GM19455 (cell line): ENCODE results near the gene ARRB1.
"Not testable (repeated sequence)": the region's sequence is repeated elsewhere in the genome, so short reads cannot be mapped to it uniquely, and the experiment has no call there.

Experiments
- ATAC-seq: cut with Tn5 transposase; IDR thresholded peaks from one replicate; pipeline ENCODE4 v1.9.1; 2021; ENCODE audit not compliant: unreplicated experiment

The ARRB1 gene

DNA sequence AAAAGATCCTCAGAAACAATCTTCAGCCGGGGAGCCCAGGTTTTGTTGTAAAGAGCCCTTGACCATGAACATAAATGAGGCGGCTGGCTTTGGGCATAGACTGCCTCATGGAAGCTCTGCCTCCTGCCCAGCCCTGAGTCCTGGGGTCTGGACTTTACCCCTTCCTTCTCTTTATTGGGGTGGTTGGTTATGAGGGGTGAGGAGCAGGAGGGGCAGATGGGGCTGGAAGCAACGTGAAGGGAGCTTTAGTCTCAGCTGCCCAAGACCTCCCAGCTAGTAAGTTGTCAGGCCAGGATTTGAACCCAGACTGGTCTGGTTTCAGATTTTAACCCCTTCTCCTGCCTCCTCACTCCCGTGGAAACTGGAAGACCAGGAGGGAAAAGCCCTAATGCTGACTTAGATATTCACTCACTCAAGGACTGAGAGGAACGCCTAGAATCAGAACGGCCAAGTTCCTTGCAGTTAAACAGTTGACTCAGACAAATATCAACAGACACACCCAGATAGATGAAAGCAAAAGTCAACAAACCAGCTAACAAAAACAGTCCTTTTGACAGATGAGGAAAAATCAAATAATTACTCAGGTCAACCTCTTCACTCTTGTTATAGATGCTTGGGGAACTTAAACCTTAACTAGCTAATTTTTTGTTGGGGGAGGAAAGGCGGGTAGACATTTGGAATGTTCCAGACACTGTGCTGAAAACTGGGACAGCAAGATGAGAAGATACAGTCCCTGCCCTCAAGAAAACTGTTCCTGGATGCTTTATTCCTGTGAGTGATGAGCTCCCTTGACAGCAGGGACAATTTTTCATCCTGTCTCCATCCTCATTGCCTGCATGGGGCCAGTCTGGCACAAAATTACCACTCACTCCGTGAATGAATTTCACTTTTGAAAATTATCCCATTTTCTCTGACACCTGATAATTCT, 20.8 kb upstream of the ARRB1 start:
- ATAC-seq, result no peak

DNA sequence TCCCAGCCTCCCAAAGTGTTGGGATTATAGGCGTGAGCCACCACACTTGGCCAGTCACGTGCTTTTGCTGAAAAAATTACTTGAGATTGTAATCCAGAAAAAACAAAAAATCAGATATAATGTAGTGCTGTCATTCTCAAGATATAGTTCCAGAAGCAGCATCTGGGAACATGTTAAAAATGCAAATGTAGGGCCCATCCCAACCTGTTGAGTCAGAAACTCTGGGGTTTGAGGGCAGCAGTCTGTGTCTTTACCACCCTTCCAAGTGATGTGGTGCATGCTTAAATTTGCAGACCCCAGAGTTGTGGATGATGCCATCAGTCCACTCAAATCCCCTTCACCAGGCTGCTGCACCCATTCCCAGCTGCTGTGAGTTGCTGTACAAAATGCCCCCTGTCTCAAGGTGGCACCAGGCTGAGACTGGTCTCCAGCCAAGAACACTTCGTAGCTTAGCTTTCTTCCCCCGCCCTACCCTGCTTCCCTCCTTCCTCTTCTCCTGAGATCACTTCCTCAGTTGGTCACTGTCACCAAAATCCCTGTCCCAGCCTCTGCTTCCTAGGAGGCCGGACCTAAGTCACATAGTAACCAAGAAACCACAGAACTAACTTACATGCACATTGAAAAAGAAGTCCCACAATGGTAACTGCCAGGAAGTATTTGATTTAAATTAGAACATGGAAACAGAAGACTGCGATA, 18.2 kb upstream of the ARRB1 start:
- ATAC-seq, result no peak

DNA sequence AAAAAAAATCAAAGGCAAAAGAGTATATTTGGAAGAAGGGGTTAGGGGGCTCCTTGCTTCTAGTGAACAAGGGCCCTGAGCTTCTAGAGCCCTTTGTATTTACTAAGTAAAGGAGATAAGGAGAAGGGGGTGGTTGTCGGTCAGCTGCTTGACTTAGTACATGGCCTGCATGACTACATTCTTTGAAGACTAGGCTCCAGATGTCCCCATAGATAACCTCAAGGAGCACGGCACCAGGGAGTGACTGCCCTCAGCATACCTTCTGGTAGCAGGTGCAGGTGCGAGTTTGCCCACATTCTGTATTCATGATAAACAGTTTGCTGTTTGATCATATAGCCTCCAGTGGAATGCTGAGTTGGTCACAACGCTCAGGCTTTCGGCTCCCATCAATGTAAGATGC, 15.4 kb upstream of the ARRB1 start:
- ATAC-seq, result not testable (repeated sequence)

DNA sequence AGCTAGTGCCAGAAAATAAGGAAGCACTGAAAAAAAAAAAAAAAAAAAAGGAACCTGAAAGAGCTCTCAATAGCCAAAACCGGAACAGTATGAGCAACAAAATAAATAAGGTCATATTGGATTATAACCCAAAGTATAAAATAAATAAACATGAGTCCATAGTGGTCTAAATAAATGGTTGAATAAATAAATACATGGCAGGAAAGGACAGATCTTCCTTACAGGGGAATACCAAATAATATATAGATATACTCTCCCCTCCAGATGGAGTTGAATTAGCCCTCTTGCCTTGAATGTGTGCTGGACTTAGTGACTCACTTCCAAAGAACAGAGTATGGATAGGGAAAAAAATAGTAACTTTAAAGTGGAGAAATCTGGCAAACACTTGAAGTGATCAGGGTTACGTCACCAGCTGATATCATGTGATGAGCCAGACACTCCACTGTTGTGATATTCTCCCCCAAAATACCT, 14.3 kb upstream of the ARRB1 start:
- ATAC-seq, result no peak

DNA sequence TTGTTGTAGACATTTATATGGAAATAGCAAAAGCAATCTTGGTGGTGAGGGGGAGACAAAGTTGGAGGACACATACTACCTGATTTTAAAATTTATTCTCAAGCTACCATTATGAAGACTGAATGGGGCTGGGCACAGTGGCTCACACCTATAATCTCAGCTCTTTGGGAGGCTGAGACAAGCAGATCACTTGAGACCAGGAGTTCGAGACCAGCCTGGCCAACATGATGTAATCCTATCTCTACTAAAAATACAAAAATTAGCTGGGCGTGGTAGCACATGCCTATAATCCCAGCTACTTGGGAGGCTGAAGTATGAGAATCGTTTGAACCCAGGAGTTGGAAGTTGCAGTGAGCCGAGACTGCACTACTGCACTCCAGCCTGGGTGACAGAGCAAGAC, 10.8 kb upstream of the ARRB1 start:
- not testable (repeated sequence) for ATAC-seq

DNA sequence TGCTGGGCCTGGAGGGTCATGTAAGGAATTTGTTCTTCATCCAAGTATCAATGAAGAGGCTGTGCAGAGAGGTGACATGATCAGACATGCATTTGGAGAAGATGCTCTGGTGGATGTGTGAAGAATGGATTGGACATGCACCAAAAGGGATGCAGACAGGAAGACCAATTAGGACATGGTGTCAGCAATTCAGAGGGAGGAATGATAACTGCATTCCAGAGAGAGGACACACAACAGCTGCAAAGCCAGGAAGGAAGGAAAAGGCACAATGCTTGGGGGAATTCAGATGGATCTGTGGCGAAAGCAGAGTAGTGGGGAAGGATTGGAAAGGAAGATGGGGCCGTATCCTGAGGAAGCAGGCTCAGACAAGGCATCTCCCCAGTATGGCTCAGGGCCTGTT, 5.2 kb upstream of the ARRB1 start:
- no peak for ATAC-seq

DNA sequence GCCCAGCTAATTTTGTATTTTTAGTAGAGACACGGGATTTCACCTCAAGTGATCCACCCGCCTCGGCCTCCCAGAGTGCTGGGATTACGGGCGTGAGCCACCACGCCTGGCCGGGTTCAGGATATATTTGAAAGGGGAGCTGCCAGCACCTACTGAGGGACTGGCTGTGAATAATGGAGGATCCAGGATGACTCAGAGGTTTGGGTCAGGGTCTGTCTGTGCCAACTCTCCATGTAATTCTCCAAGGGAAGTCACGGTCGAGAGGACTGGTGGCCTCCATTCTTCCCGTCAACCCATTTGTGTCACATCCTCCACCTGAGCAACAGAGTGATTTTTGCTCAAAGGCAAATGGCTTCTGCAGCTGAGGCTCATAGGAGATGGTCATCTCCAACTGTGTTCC, 3.6 kb upstream of the ARRB1 start:
- ATAC-seq, result no peak

DNA sequence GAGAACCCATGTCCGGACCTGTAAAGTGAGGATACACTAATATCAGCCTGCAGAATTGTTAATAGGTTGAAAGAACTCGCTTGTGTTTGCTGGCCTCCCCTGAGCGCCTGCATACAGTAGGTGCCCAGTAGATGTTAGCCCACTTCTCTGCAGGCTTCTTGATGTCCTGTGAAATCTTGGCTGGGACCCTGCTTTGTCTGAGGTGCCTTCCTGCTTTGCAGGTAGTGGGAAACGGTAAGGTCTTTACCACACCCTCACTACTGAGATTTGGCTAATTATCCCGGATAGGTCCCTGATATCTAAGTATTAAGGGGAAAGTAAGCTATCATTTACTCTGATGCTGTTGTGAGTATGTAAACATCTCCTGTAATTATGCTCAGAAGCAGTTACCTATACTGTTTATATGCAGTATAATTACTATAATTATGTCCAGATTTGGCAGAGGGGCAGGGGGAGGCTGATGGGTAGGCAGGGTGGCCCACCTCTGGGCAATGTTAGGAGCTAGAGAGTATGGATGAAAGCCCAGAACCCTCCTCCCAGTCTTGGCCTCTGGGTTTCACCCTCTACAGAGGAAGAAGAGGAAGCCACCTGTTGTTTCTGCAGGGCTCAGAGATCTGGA, 1.2 kb upstream of the ARRB1 start:
- no peak for ATAC-seq

DNA sequence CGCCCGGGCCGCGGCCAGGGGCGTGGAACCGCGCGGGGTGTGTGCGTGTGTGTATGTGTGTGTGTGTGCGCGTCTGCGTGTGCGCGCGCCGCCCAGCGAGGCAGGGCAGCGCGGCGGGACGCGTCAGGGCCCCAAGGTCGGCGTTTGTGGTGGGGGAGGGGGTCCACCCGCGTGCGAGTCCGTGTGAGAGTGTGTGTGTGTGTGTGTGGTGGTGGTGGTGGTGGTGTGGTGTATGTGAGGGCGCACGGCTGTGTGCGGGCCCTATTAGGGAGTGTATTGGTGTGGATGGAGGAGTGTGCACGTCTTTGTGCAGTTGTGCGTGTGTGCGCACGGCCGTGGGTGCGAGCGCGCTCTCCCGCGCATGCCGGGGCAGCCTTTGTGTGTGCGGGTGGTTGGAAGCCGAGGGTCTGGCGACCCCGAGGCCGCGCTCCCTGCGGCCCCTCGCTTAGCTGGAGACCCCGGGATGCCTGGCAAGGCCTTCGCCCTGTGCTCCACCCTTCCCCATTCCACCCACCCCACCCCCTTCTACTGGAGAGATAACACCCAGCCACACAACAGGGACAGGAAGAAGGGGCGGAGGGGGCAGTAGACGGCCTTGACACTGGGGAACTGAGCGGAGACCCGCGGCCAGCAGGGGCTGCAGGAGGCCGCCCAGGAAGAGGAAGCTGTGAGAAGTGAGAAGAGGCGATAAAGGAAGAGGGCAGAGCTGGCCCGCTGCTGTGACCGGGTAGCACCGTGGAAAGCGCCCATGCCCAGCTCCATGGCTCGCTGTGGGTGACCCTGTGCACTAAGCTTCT, 528 bp upstream of the ARRB1 start:
- ATAC-seq, result no peak

DNA sequence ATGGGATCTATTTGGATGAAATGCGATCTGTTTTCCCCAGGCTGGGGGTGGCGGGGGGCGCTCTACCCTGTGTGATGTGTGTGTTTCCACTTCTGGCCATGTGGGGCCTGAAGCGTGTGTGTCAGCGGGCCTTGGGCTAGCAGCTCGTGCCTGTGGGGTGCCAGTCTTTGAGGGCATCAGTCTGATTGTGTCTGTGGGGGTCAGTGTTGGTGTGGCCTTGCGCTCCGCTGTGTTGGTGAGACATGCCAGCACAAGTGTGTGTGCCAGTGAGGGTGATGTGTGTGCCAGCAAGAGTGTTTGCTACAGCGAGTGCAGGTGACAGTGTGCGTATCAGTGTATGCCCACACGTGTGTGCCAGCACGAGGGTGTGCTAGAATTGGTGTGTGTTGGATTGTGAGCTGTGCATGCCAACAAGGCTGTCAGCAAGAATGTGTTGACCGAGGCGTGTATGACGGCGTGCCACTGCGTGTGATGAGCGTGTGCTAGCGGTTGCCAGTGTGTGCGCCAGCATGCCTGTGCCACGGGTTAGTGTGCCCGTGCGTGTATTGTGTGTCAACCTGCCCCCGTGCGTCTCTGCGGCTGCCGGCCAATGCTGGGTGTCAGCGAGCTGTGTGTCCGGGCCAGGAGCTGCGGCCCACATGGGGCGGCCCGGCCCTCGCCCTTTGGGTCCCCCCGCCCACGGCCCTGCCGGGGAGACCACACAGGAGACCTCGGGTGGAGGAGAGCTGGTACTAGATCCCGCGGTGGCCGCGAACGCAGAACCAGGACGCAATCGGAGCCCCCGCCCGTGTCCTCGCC, 519 bp downstream of the ARRB1 start:
- no peak for ATAC-seq

DNA sequence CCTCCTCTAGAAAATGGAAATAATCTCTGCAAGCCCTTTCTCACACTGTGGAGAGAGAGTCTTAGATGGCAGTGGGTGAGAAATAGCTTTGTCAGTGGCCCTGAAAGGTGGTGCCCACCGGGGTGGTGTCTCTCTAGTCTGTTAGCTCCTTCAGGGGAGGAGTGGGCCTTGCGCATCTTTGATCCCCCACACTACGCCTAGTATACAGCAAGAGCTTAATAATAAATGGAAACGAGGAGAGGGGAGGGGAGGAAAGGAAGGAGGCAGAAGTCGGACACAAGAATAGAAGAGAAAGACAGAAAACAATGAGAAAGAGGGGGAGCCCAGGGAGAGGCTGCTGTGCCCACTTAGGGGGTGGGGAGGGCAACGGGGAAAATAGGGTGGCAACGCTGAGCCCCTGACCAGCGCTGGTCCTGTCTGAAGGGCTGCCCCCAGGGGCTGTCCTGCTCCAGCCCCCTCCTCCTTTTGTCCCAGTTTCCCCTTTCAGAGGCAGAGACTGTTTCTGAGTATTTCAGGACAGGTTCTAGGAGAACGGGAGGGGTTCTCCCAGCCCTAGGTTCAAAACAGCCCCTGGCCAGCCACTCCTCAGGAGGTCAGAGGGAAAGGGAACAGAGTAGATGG, 1.2 kb downstream of the ARRB1 start:
- ATAC-seq, result no peak

DNA sequence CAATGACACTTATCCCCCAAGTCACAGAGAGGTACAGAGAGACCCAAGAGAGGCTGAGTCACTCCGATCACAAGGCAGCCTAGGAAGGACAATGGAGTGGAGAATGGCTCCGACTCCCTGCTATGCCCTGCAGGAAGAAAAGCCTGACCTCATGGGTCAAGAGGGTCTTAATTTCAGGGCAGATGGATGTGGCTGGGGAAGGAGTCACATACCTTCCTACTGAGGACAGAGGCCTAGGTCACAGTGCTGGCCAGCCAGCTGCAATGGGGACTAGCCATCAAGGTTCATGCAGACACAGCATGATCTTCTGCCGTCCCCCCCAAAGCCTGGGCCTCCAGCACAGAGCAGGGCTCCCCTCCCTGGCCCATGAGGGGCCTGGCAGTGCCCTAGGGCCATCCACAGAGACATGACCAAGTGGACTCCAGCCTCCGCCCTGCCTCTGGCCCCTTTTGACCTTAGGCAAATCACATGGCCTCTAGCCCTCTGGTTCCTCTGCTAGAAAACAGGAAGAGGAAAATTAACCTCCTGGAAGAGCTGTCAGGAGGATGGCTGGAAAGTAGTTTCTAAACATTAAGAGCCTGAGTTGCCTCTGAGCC, 1.8 kb downstream of the ARRB1 start:
- no peak for ATAC-seq

DNA sequence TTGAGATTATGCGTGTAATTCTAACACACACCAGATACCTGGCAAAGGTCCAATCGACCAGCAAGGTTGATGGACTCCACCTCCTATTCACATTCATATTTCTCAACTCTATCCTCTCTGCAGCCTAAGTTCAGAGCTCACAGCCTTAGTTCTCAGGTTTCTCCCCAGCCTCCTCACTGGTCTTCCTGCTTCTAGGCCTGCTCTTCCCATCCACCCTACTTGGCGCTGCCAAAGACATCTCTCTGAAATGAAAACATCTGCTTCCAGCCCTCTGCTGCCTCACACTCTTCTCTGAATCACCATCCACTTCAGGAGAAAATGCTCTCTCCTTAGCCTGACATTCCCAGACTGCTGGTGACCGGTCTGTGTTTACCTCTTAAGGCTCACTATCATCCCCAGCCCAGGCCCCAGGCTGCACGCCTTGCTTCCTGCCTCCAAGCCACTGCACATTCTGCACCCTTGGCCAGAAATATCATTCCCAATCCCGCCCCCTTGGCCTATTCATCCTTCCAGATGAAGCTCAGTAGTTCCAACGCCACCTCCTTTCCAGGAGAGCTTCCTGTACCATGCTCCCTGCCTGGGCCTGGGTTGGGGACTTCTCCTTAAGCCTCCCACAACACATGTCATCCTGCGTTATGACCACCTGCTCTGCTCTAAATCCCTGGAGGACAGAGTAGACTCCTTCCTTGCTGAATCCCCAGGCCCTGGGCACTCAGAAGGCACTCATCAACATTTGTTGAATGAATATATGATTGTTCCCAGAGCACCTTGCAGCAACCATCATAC, 3.5 kb downstream of the ARRB1 start:
- ATAC-seq, result no peak

DNA sequence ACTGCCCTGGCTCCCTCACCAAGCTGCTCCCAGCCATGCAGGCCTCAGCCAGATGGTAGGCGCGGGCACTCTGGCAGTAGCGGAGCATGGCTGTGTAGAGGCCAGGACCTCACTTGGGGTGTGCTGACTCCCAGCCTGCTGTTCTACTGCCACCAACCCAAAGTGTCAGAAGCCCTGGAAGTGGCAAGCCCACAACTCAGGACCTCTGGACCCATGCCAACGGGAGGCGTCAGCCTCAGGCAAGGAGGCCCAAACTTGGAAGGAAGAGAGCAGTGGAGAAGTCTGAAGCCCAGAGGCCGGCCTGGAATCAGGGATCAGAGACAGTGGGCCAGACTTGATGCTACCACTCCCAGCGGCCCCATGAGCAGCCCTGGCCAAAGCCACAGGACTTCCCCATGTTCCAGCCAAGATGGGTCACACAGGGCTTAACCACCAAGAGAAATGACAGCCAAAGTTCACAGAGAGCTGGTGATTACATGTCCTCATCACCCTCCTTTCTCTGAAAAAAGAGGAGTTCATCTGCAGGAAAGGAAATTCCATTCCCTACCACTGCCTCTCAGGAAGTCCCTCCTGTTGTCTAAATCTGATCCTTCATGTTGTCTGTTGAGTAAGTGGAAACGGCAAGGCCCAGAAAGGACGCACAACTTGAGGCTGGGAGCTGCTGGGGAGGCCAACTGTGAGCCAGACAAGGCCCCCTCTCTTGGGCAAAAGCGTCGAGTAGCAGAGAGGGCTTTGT, 4.4 kb downstream of the ARRB1 start:
- no peak for ATAC-seq

DNA sequence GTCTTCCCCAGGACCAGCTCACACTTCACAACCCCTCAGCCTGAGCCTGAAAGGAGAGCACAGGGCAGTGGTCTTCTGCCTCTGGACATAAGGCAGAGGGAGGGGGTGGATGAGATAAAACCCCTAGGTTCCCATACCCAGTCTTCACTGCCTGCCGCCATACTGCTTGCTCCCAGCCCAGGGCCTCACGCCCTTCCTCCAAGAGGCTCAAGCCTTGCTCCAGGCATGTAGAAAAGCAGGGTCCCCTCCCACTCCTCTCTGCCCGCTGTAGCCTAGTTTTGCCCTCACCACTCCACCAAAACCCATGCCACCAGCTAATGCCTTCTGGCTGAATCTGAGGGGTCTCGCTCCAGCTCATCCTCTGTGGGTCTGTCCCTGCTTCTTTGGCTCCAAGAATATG, 5.2 kb downstream of the ARRB1 start:
- ATAC-seq, result no peak

DNA sequence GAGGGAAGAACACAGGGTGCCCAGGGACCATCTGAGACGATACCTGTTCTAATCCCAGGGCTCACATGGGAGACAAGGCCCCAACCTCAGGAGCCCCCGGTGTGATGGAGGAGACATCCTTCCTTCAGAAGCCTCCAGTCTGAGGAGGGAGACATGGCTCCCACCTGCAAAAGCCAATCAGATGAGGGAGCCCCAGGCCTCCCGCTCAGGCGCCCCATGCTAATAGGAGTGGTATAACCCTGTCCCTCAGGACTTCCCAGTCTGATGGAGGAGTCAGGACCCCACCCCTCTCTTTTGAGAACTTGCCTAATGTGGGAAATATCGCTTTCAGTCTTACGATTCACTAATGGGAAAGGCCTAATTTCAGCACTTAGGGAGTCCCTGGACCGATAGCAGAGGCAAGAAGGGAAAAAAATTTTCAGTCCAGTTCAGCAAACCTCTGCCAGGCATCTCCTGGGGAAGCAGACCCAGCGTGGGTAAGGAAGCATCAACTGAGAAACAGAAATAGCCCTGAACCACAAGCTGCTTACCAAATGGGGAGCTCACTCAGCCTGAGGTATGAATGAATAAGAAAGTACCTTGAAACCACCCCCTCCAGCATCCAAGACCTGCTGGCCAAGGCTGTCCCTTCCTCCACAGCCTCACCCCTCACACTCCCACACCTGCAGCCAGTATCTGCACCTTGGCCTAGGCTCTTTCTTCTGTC, 5.9 kb downstream of the ARRB1 start:
- ATAC-seq, result no peak

DNA sequence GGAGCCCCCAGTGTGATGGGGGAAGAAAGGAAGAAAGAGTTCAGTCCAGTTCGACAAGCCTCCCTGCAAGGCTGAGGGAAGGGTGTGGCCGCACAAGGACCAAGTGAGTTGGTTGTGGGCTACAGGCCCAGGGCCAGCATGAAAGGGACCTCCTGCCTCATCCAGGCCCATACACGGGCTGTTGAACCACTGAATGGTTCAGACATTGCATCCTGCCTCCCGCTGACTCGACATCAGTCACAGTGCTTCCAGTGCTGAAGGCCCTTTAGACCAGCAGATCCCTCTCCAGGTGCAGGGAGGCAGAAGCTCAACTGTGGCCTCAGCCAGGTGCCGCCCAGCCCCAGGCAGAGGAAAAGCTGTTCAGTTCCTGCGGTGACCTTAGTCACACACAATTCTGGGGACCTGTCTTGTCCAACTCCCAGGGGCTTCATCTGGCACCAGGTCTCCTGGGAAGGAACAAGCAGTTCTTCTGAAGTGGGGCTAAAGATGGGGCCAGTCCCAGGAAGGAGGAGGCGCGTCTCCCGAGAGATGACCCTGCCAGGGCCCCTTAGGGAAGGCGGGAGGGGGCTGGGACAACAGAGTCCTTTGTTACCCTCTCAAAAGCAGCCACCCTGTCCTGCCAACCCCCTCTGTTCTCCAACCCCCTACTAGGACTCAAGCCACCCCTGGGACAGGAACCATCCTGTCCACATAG, 6.6 kb downstream of the ARRB1 start:
- no peak for ATAC-seq
